K562 (cell line): ENCODE measurements around the gene RFESD. TPM values are rescaled to one million over a fixed set of nuclear protein-coding genes. Genes with fewer than 3 reads are reported as not detected.
A peak's percentile ranks its signal among the peaks of the same experiment; 100 is the strongest.

ENCODE experiments used
- ARID3B ChIP-seq: fragments of 250-450 bp; sonication (Bioruptor Pico); IDR thresholded peaks from 2 replicates; pipeline ENCODE4 v1.4.0; 2020; ENCODE audit warnings: borderline replicate concordance
- BRF1 ChIP-seq: IDR thresholded peaks from 3 replicates; pipeline ENCODE4 v1.6.1; 2011; ENCODE audit warnings: borderline replicate concordance, mild to moderate bottlenecking; ENCODE audit not compliant: insufficient read length; ENCODE audit errors: extremely low read depth
- CBX3 ChIP-seq, 2 experiments: IDR thresholded peaks; 1 replicate in 1 of 2; 2 replicates in 1 of 2; pipeline ENCODE4 v1.6.1; 2012; ENCODE audit warnings: inconsistent platforms in 2 of 2, low read length in 2 of 2, borderline replicate concordance in 1 of 2, control low read depth in 1 of 2
- MTA2 ChIP-seq: fragments of 450-650 bp; IDR thresholded peaks from 2 replicates; pipeline ENCODE4 v1.6.1; 2016; ENCODE audit warnings: low read depth
- PHF21A ChIP-seq: fragments of 450-650 bp; IDR thresholded peaks from 2 replicates; pipeline ENCODE4 v1.6.1; 2017; ENCODE audit warnings: low read depth, borderline replicate concordance
- RBM14 ChIP-seq: fragments of 200-400 bp; formaldehyde crosslinking; IDR thresholded peaks from 2 replicates; pipeline ENCODE4 v1.6.1; 2018; ENCODE audit warnings: low read depth, mild to moderate bottlenecking, low read length, moderate library complexity, borderline replicate concordance; ENCODE audit not compliant: insufficient read depth
- SNIP1 ChIP-seq: fragments of 450-650 bp; IDR thresholded peaks from 2 replicates; pipeline ENCODE4 v1.7.1; 2017; ENCODE audit warnings: low read depth, mild to moderate bottlenecking
- SREBF1 ChIP-seq: fragments of 150-350 bp; IDR thresholded peaks from 2 replicates; pipeline ENCODE4 v1.6.1; 2014; ENCODE audit warnings: antibody characterized with exemption, low read depth, low read length, borderline replicate concordance
- USF1 ChIP-seq: sonication (generic); formaldehyde crosslinking; IDR thresholded peaks from 2 replicates; pipeline ENCODE4 v1.9.0; 2022; ENCODE audit warnings: mild to moderate bottlenecking, missing genetic modification reagents
- ZNF140 ChIP-seq: fragments of 250-450 bp; sonication (Bioruptor Pico); IDR thresholded peaks from 2 replicates; pipeline ENCODE4 v1.8.0; 2021; ENCODE audit warnings: moderate library complexity, mild to moderate bottlenecking, inconsistent platforms
- ZNF165 ChIP-seq: fragments of 250-450 bp; sonication (Bioruptor Pico); IDR thresholded peaks from 2 replicates; pipeline ENCODE4 v1.4.0; 2020; ENCODE audit warnings: borderline replicate concordance
- ZNF212 ChIP-seq: fragments of 450-650 bp; formaldehyde crosslinking; IDR thresholded peaks from 2 replicates; pipeline ENCODE4 v1.4.0; 2020; ENCODE audit warnings: mild to moderate bottlenecking
- ZNF395 ChIP-seq: fragments of 200-800 bp; sonication (Bioruptor generic); IDR thresholded peaks from 2 replicates; pipeline ENCODE4 v1.6.1; 2017; ENCODE audit warnings: missing genetic modification characterization, missing compliant biosample characterization
- polyA plus RNA-seq, 8 experiments: library from polyadenylated mRNA; depleted of rRNA in 4 of 8; stranded (reverse) in 5 of 8; unstranded in 3 of 8; fragments of >200 nt; fragmentation: Nextera tagmentation in 2 of 8; fragmentation: Illumina TruSeq in 1 of 8; extraction: Ambion mirVana in 2 of 8; extraction: Trizol in 1 of 8; gene quantifications; 2 replicates each; pipeline versions ENCODE4 v1.2.1 to v1.2.3, GENCODE V29; 2011 to 2014; ENCODE audit warnings: inconsistent platforms in 1 of 8, missing spikeins in 1 of 8
- total RNA-seq, 7 experiments: library from RNA; depleted of rRNA in 6 of 7; stranded (reverse); fragments of >200 nt in 6 of 7; fragmentation: Illumina TruSeq in 2 of 7; extraction: Trizol in 2 of 7; gene quantifications; 2 replicates each; pipeline versions ENCODE4 v1.2.1 to v1.2.3, GENCODE V29; 2011 to 2021; ENCODE audit warnings: low replicate concordance in 1 of 7
- TF ChIP-seq, protein P1 (sequence below): fragments of 450-650 bp; IDR thresholded peaks from 2 replicates; pipeline ENCODE4 v1.6.1; 2016; ENCODE audit warnings: borderline replicate concordance
- TF ChIP-seq, protein P2 (sequence below), 2 experiments: IDR thresholded peaks in 1 of 2; conservative IDR thresholded peaks in 1 of 2; 2 replicates each; pipeline ENCODE4 v1.6.1; 2016; ENCODE audit warnings: low read depth in 2 of 2, mild to moderate bottlenecking in 1 of 2, missing compliant biosample characterization in 1 of 2, missing genetic modification characterization in 1 of 2, moderate library complexity in 1 of 2

Gene RFESD
- total and polyA plus RNA-seq, 9 of the 15 experiments (the other 6 are each of a cell fraction or from before 2014, with no cell fraction given): 62.3 to 600 (median 140) TPM

GRCh38 chr5:95646569-95647431, at the start of gene RFESD (continued):
- TF ChIP-seq, protein P1, sequence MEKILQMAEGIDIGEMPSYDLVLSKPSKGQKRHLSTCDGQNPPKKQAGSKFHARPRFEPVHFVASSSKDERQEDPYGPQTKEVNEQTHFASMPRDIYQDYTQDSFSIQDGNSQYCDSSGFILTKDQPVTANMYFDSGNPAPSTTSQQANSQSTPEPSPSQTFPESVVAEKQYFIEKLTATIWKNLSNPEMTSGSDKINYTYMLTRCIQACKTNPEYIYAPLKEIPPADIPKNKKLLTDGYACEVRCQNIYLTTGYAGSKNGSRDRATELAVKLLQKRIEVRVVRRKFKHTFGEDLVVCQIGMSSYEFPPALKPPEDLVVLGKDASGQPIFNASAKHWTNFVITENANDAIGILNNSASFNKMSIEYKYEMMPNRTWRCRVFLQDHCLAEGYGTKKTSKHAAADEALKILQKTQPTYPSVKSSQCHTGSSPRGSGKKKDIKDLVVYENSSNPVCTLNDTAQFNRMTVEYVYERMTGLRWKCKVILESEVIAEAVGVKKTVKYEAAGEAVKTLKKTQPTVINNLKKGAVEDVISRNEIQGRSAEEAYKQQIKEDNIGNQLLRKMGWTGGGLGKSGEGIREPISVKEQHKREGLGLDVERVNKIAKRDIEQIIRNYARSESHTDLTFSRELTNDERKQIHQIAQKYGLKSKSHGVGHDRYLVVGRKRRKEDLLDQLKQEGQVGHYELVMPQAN: peak; percentile 83; the same call in 1 of the 2 replicates
- TF ChIP-seq ZNF140 (CRISPR knock-in tag): no peak
- TF ChIP-seq ZNF165 (CRISPR knock-in tag): no peak
- TF ChIP-seq USF1 (CRISPR knock-in tag): peak; percentile 98
- TF ChIP-seq ZNF212: no peak
- no peak for TF ChIP-seq RBM14
- no peak for TF ChIP-seq ARID3B (CRISPR knock-in tag)
- TF ChIP-seq ZNF395: no peak
- no peak for TF ChIP-seq SREBF1
- no peak for TF ChIP-seq PHF21A
- TF ChIP-seq MTA2: no peak
- TF ChIP-seq CBX3 (IDR thresholded peaks at IDR 0.05; ENCODE audit: borderline replicate concordance in 1 of 2, low read length in 2 of 2): no peak; a peak in 1 of 3 replicates
- TF ChIP-seq BRF1: no peak
- TF ChIP-seq SNIP1: no peak
- TF ChIP-seq, protein P2, sequence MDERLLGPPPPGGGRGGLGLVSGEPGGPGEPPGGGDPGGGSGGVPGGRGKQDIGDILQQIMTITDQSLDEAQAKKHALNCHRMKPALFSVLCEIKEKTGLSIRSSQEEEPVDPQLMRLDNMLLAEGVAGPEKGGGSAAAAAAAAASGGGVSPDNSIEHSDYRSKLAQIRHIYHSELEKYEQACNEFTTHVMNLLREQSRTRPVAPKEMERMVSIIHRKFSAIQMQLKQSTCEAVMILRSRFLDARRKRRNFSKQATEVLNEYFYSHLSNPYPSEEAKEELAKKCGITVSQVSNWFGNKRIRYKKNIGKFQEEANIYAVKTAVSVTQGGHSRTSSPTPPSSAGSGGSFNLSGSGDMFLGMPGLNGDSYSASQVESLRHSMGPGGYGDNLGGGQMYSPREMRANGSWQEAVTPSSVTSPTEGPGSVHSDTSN (CRISPR knock-in tag; IDR thresholded peaks at IDR 0.05; ENCODE audit: low read depth): no peak
- TF ChIP-seq, protein P2 (tag; conservative IDR thresholded peaks at IDR 0.05; ENCODE audit: low read depth): no peak
